HG03159 (cell line): ENCODE data around the gene TMEM186.
"Not testable (repeated sequence)": the region's sequence is repeated elsewhere in the genome, so short reads cannot be mapped to it uniquely, and the experiment has no call there.

Experiments used
- ATAC-seq: cut with Tn5 transposase; IDR thresholded peaks from one replicate; pipeline ENCODE4 v1.9.1; 2021; ENCODE audit warnings: mild to moderate bottlenecking, moderate library complexity; ENCODE audit not compliant: unreplicated experiment

Gene TMEM186

GRCh38 chr16:8776129-8776584 is 21.3 kb downstream of the TMEM186 start:
- no peak for ATAC-seq

- ATAC-seq, result no peak
Measured at GRCh38 chr16:8775359-8775758, 22.1 kb downstream of the TMEM186 start.

GRCh38 chr16:8774208-8774607 is 23.2 kb downstream of the TMEM186 start:
- ATAC-seq, result no peak

GRCh38 chr16:8773537-8773936 is 23.9 kb downstream of the TMEM186 start:
- no peak for ATAC-seq

GRCh38 chr16:8768692-8769091 is 28.7 kb downstream of the TMEM186 start:
- no peak for ATAC-seq

GRCh38 chr16:8768283-8768682 is 29.2 kb downstream of the TMEM186 start:
- no peak for ATAC-seq

- no peak for ATAC-seq
Measured at GRCh38 chr16:8767176-8767575, 30.3 kb downstream of the TMEM186 start.

GRCh38 chr16:8764525-8765250 is 32.8 kb downstream of the TMEM186 start:
- no peak for ATAC-seq

- ATAC-seq, result no peak
Measured at GRCh38 chr16:8763899-8764298, 33.5 kb downstream of the TMEM186 start.

- no peak for ATAC-seq
Measured at GRCh38 chr16:8763083-8763482, 34.4 kb downstream of the TMEM186 start.

GRCh38 chr16:8762254-8762653 is 35.2 kb downstream of the TMEM186 start:
- ATAC-seq, result no peak

GRCh38 chr16:8761078-8761477 is 36.4 kb downstream of the TMEM186 start:
- ATAC-seq, result no peak

GRCh38 chr16:8760021-8760420 is 37.4 kb downstream of the TMEM186 start:
- ATAC-seq, result no peak

- ATAC-seq, result no peak
Measured at GRCh38 chr16:8758022-8758421, 39.4 kb downstream of the TMEM186 start.

- ATAC-seq, result no peak
Measured at GRCh38 chr16:8756755-8757154, 40.7 kb downstream of the TMEM186 start.

- ATAC-seq, result no peak
Measured at GRCh38 chr16:8753416-8754054, 43.9 kb downstream of the TMEM186 start.

GRCh38 chr16:8752706-8753105 is 44.7 kb downstream of the TMEM186 start:
- ATAC-seq, result no peak

- no peak for ATAC-seq
Measured at GRCh38 chr16:8751481-8752311, 45.7 kb downstream of the TMEM186 start.

GRCh38 chr16:8748944-8749343 is 48.5 kb downstream of the TMEM186 start:
- ATAC-seq, result not testable (repeated sequence)
